HEK293 (cell line): ENCODE data around the gene GIPC1.

Experiments
- CTCF ChIA-PET: fragments of 350-600 bp; formaldehyde crosslinking; extraction: SDS; loops from one replicate; lab custom pipeline; 2021; ENCODE audit warnings: antibody characterized with exemption; lab: Yijun Ruan, JAX
- POLR2A ChIA-PET: fragments of 300-600 bp; formaldehyde crosslinking; extraction: SDS; loops from one replicate; lab custom pipeline; 2020; ENCODE audit warnings: antibody characterized with exemption, inconsistent platforms; lab: Yijun Ruan, JAX
- H3K27ac ChIP-seq: fragments of 200-500 bp; sonication (Bioruptor generic); 2 replicates; pipeline ENCODE4 v1.5.1; 2014; ENCODE audit warnings: low read depth, low read length, control low read depth, inconsistent platforms; ENCODE audit errors: extremely low read depth
- H3K36me3 ChIP-seq, 2 experiments: fragments of 200-500 bp in 1 of 2; sonication (Bioruptor generic) in 1 of 2; 1 replicate in 1 of 2; 2 replicates in 1 of 2; pipeline ENCODE4 v1.5.1; 2014 to 2017; ENCODE audit warnings: inconsistent platforms in 2 of 2, low read length in 2 of 2; ENCODE audit not compliant: control insufficient read depth in 2 of 2, insufficient read depth in 1 of 2
- H3K4me1 ChIP-seq: fragments of 200-500 bp; sonication (Bioruptor generic); 2 replicates; pipeline ENCODE4 v1.5.1; 2014; ENCODE audit warnings: mild to moderate bottlenecking, low read length, inconsistent platforms; ENCODE audit not compliant: control insufficient read depth, insufficient read depth
- H3K4me3 ChIP-seq: 2 replicates; pipeline ENCODE4 v1.5.1; 2011; ENCODE audit warnings: low read depth, mild to moderate bottlenecking, control low read depth, low read length, moderate library complexity
- H3K9me3 ChIP-seq: fragments of 200-500 bp; sonication (Bioruptor generic); 2 replicates; pipeline ENCODE4 v1.5.1; 2014; ENCODE audit warnings: low read depth, low read length, inconsistent platforms; ENCODE audit not compliant: control insufficient read depth, insufficient read depth
- KLF8 ChIP-seq: fragments of 450-650 bp; formaldehyde crosslinking; IDR thresholded peaks from 2 replicates; pipeline ENCODE4 v1.5.1; 2016; ENCODE audit warnings: missing biosample characterization, missing genetic modification characterization
- KLF9 ChIP-seq: fragments of 450-650 bp; formaldehyde crosslinking; IDR thresholded peaks from 2 replicates; pipeline ENCODE4 v1.5.1; 2016; ENCODE audit warnings: missing biosample characterization, missing genetic modification characterization, low read depth
- PATZ1 ChIP-seq: fragments of 450-650 bp; formaldehyde crosslinking; IDR thresholded peaks from 2 replicates; pipeline ENCODE4 v1.5.1; 2016; ENCODE audit warnings: missing biosample characterization, missing genetic modification characterization
- PBX3 ChIP-seq: sonication (generic); formaldehyde crosslinking; IDR thresholded peaks from 2 replicates; pipeline ENCODE4 v1.8.1; 2022; ENCODE audit warnings: mild to moderate bottlenecking, moderate library complexity, missing genetic modification reagents
- REPIN1 ChIP-seq: fragments of 450-650 bp; formaldehyde crosslinking; IDR thresholded peaks from 2 replicates; pipeline ENCODE4 v1.5.1; 2017; ENCODE audit warnings: missing biosample characterization, missing genetic modification characterization, low read depth
- SP2 ChIP-seq: fragments of 450-650 bp; formaldehyde crosslinking; IDR thresholded peaks from 2 replicates; pipeline ENCODE4 v1.5.1; 2016; ENCODE audit warnings: missing biosample characterization, missing genetic modification characterization
- SP3 ChIP-seq: fragments of 450-650 bp; formaldehyde crosslinking; IDR thresholded peaks from 2 replicates; pipeline ENCODE4 v1.5.1; 2016; ENCODE audit warnings: missing biosample characterization, missing genetic modification characterization
- ZNF211 ChIP-seq: fragments of 450-650 bp; formaldehyde crosslinking; IDR thresholded peaks from 2 replicates; pipeline ENCODE4 v1.5.1; 2016; ENCODE audit warnings: low read depth, missing biosample characterization, missing genetic modification characterization
- ZNF23 ChIP-seq: fragments of 450-650 bp; formaldehyde crosslinking; IDR thresholded peaks from 2 replicates; pipeline ENCODE4 v1.5.1; 2016; ENCODE audit warnings: missing biosample characterization, missing genetic modification characterization, borderline replicate concordance
- ZNF24 ChIP-seq: fragments of 450-650 bp; formaldehyde crosslinking; IDR thresholded peaks from 2 replicates; pipeline ENCODE4 v1.5.1; 2016; ENCODE audit warnings: missing biosample characterization, missing genetic modification characterization
- ZNF266 ChIP-seq: fragments of 450-650 bp; formaldehyde crosslinking; IDR thresholded peaks from 2 replicates; pipeline ENCODE4 v1.5.1; 2016; ENCODE audit warnings: missing biosample characterization, missing genetic modification characterization, low read depth
- ZNF292 ChIP-seq: fragments of 450-650 bp; formaldehyde crosslinking; IDR thresholded peaks from 2 replicates; pipeline ENCODE4 v1.5.1; 2016; ENCODE audit warnings: low read depth, missing biosample characterization, missing genetic modification characterization, borderline replicate concordance
- ZNF341 ChIP-seq: fragments of 450-650 bp; formaldehyde crosslinking; IDR thresholded peaks from 2 replicates; pipeline ENCODE4; 2016; ENCODE audit warnings: low read depth, missing biosample characterization, missing genetic modification characterization
- ZNF354C ChIP-seq: fragments of 450-650 bp; formaldehyde crosslinking; IDR thresholded peaks from 2 replicates; pipeline ENCODE4 v1.5.1; 2016; ENCODE audit warnings: missing biosample characterization, missing genetic modification characterization, low read depth, borderline replicate concordance
- ZNF514 ChIP-seq: fragments of 450-650 bp; formaldehyde crosslinking; IDR thresholded peaks from 2 replicates; pipeline ENCODE4 v1.5.1; 2016; ENCODE audit warnings: missing biosample characterization, missing genetic modification characterization
- ZNF596 ChIP-seq: fragments of 450-650 bp; IDR thresholded peaks from 2 replicates; pipeline ENCODE4 v1.5.0; 2018; ENCODE audit warnings: missing biosample characterization, mild to moderate bottlenecking, missing genetic modification characterization, moderate library complexity
- ZNF704 ChIP-seq: fragments of 450-650 bp; formaldehyde crosslinking; IDR thresholded peaks from 2 replicates; pipeline ENCODE4 v1.5.1; 2016; ENCODE audit warnings: missing biosample characterization, missing genetic modification characterization
- ZNF707 ChIP-seq: fragments of 450-650 bp; formaldehyde crosslinking; IDR thresholded peaks from 2 replicates; pipeline ENCODE4 v1.5.1; 2016; ENCODE audit warnings: missing biosample characterization, missing genetic modification characterization

The GIPC1 gene

GRCh38 chr19:14450876-14451275 lies 45.1 kb downstream of the GIPC1 start:
- H3K4me3 ChIP-seq: no peak overlapping the region
- no peaks in the 10 kb centered on the region for H3K9me3 ChIP-seq
- H3K4me1 ChIP-seq: no peaks in the 10 kb centered on the region
- TF ChIP-seq ZNF596 (tag by site-specific recombination) (no peak), ZNF24 (tag by site-specific recombination) (no peak), REPIN1 (no peak), ZNF707 (no peak), ZNF23 (tag by site-specific recombination) (no peak), ZNF704 (tag by site-specific recombination) (0 out of 2 replicates have a peak, but pooled peaks have one; percentile 25), ZNF292 (no peak)
- ChIA-PET POLR2A (interaction anchor here (0.5 to 1.3 kb wide), 2 partner anchors 24 to 67 kb away, joined by 5 to 6 read pairs; partner anchors contain the start of gene DNAJB1), CTCF (interaction anchor here (0.6 kb wide), 1 partner anchor 838 kb away, joined by 3 read pairs; no protein-coding TSS in a partner anchor)
- no peak overlapping the region for H3K27ac ChIP-seq
- peaks cover 33 to 78% of the 10 kb centered on the region in 2 experiments for H3K36me3 ChIP-seq

DNA sequence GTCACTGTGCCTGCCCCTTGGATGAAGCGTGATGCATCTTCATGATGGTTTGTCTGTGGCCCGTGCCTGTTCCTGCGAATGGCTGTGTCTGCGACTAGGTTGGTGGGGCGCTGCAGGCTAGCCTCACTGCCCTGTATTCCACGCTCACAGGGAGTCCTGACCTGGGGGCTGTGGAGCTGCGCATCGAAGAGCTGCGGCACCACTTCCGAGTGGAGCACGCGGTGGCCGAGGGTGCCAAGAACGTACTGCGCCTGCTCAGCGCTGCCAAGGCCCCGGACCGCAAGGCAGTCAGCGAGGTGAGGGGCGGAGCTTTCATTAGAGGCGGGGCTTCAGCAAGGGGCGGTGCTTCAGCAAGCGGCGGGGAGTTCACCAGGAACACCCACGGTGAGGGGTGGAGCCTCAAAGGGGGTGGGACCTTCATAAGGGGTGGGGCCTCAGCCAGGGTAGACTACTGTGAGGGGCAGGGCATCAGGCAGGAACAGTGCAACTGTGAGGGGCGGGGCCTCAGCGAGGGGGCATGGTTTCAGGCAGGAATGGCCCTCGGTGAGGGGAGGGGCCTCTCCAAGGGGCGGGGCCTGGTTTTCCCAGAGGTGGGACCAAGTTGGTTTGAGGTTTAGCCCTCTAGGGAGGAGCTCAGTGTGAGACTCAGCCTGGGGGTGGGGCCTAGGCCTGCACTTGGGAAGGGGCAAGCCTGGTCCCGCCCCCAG lies 45.6 kb downstream of the GIPC1 start:
- peaks cover 34 to 80% of the 10 kb centered on the region in 2 experiments for H3K36me3 ChIP-seq
- CTCF ChIA-PET: interaction anchor here (0.6 kb wide), 1 partner anchor 838 kb away, joined by 3 read pairs; no protein-coding TSS in a partner anchor
- TF ChIP-seq KLF8: peak; percentile 20; the same call in 1 of the 2 replicates
- peak; percentile 66 for TF ChIP-seq SP2
- no peak for TF ChIP-seq PBX3 (CRISPR knock-in tag)
- TF ChIP-seq SP3 (tag by site-specific recombination): peak; percentile 57; the same call in 1 of the 2 replicates
- 0 out of 2 replicates have a peak, but pooled peaks have one; percentile 17 for TF ChIP-seq PATZ1 (tag by site-specific recombination)
- TF ChIP-seq ZNF341: peak; percentile 83
- TF ChIP-seq ZNF514 (tag by site-specific recombination): no peak
- no peak for TF ChIP-seq ZNF354C (tag by site-specific recombination)
- peak; percentile 27; the same call in 1 of the 2 replicates for TF ChIP-seq KLF9 (tag by site-specific recombination)
- no peak for TF ChIP-seq ZNF211
- TF ChIP-seq, all 188 proteins: peak for 6
- Histone ChIP-seq H3K9me3 (no peaks in the 10 kb centered on the region), H3K4me1 (no peaks in the 10 kb centered on the region), H3K4me3 (no peak overlapping the region), H3K27ac (no peak overlapping the region)
- POLR2A ChIA-PET: interaction anchor here (1.3 kb wide), 1 partner anchor 68 kb away, joined by 5 read pairs; the partner anchor contains the start of gene DNAJB1

DNA sequence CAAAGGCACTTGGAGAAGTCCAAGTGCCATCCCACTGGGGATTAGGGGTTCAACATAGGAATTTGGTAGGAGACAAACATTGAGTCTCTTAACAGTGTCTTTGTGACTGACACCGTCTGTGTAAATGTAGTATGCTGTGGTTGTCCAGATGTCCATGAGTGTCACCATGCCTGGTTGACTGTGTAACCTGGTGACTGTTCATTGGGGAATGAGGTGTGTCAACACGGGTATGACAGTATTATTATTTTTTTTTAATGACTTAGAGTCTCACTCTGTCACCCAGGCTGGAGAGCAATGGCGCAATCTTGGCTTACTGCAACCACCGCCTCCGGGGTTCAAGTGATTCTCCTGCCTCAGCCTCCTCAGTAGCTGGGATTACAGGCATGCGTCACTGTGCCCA lies 46.6 kb downstream of the GIPC1 start:
- TF ChIP-seq ZNF266 (tag by site-specific recombination): no peak
- Histone ChIP-seq H3K27ac (no peak overlapping the region), H3K4me1 (no peaks in the 10 kb centered on the region), H3K4me3 (no peak overlapping the region), H3K9me3 (no peaks in the 10 kb centered on the region), H3K36me3 (peaks cover 40 to 81% of the 10 kb centered on the region in 2 experiments)
- POLR2A ChIA-PET: no interaction called here
- CTCF ChIA-PET: no interaction called here
